Colonic mucosa (tissue), 4 donors: ENCODE measurements around the gene IGLL5. TPM values are rescaled to one million over a fixed set of nuclear protein-coding genes. Genes with fewer than 3 reads are reported as not detected.

Experiments
- DNase-seq: peaks from one replicate; pipeline ENCODE4 v3.0.0-alpha.2; 2020
- H3K27ac ChIP-seq: fragments of 200-600 bp; one replicate; pipeline ENCODE4 v1.8.0; 2021
- H3K27me3 ChIP-seq: fragments of 200-600 bp; one replicate; pipeline ENCODE4 v1.8.0; 2021
- H3K36me3 ChIP-seq: fragments of 200-600 bp; one replicate; pipeline ENCODE4 v1.8.0; 2021
- H3K4me1 ChIP-seq: fragments of 200-600 bp; one replicate; pipeline ENCODE4 v1.8.0; 2021; ENCODE audit warnings: mild to moderate bottlenecking
- H3K4me3 ChIP-seq: fragments of 200-600 bp; one replicate; pipeline ENCODE4 v1.8.0; 2021
- H3K9ac ChIP-seq, 2 donors: one replicate each; pipeline ENCODE4 v1.7.0; 2013; ENCODE audit warnings: control low read depth in 2 of 2, low read depth in 2 of 2, low read length in 2 of 2
- H3K9me3 ChIP-seq: fragments of 200-600 bp; one replicate; pipeline ENCODE4 v1.8.0; 2021
- CTCF ChIP-seq: fragments of 200-600 bp; IDR thresholded peaks from one replicate; pipeline ENCODE4 v1.8.0; 2022; ENCODE audit warnings: antibody characterized with exemption, mild to moderate bottlenecking
- intact Hi-C: fragments of 100-400 bp; cut with DNase I; formaldehyde crosslinking; loops from one replicate; pipeline ENCODE4 v1.14.1; 2022
- total RNA-seq, 2 donors: library from RNA; stranded (reverse); fragmentation: NEBNext Ultra II Directional in 1 of 2; extraction: Animal tissue kit (Norgen Biotek cat#: 25700) in 1 of 2; gene quantifications; one replicate each; pipeline ENCODE4 v1.2.1, GENCODE V29; 2021
- donor health status: healthy.
- donor health status: DM: no; HTN: no; CAD: no.
- donor health status: DM: no; HTN: no; CAD: no.

Gene IGLL5
- total RNA-seq, 2 donors from 2014 or later = 18.8 to 29.2 TPM

GRCh38 chr22:22914726-22915669 is 27.4 kb downstream of the IGLL5 start:
- no peaks in the 10 kb centered on the region for H3K4me1 ChIP-seq
- no peak overlapping the region for H3K9ac ChIP-seq
- no peak for TF ChIP-seq CTCF
- intact Hi-C loops = no loop called here
- DNase-seq = no peak
- no peaks in the 10 kb centered on the region for H3K27me3 ChIP-seq
- no peaks in the 10 kb centered on the region for H3K9me3 ChIP-seq
- H3K36me3 ChIP-seq = no peaks in the 10 kb centered on the region
- H3K4me3 ChIP-seq = no peak overlapping the region
- H3K27ac ChIP-seq = no peak overlapping the region

GRCh38 chr22:22915670-22916035 is 28.0 kb downstream of the IGLL5 start:
- Histone ChIP-seq H3K9ac (no peak overlapping the region), H3K27me3 (no peaks in the 10 kb centered on the region), H3K4me1 (no peaks in the 10 kb centered on the region), H3K4me3 (no peak overlapping the region), H3K27ac (no peak overlapping the region), H3K9me3 (no peaks in the 10 kb centered on the region), H3K36me3 (no peaks in the 10 kb centered on the region)
- TF ChIP-seq CTCF = no peak
- intact Hi-C loops = no loop called here
- no peak for DNase-seq

- Histone ChIP-seq H3K9me3 (no peaks in the 10 kb centered on the region), H3K4me1 (no peaks in the 10 kb centered on the region)
- no peak for TF ChIP-seq CTCF
These were observed 28.8 kb downstream of the IGLL5 start for GRCh38 chr22:22916215-22916951.

GRCh38 chr22:22916952-22917290 is 29.3 kb downstream of the IGLL5 start:
- intact Hi-C loops = no loop called here
- DNase-seq = no peak

More at GRCh38 chr22:22916215-22916951, 28.8 kb downstream of the IGLL5 start:
- Histone ChIP-seq H3K4me3 (no peak overlapping the region), H3K27ac (no peak overlapping the region), H3K27me3 (no peaks in the 10 kb centered on the region), H3K9ac (no peak overlapping the region), H3K36me3 (no peaks in the 10 kb centered on the region)
- intact Hi-C loops = no loop called here
- no peak for DNase-seq

GRCh38 chr22:22917377-22917776 is 29.8 kb downstream of the IGLL5 start:
- no peaks in the 10 kb centered on the region for H3K4me1 ChIP-seq
- H3K27me3 ChIP-seq = no peaks in the 10 kb centered on the region
- no peaks in the 10 kb centered on the region for H3K36me3 ChIP-seq
- intact Hi-C loops = no loop called here
- H3K4me3 ChIP-seq = no peak overlapping the region
- H3K9ac ChIP-seq = no peak overlapping the region
- no peak overlapping the region for H3K27ac ChIP-seq
- no peaks in the 10 kb centered on the region for H3K9me3 ChIP-seq
- TF ChIP-seq CTCF = no peak
- DNase-seq = no peak

More at GRCh38 chr22:22916952-22917290, 29.3 kb downstream of the IGLL5 start:
- Histone ChIP-seq H3K9me3 (no peaks in the 10 kb centered on the region), H3K9ac (no peak overlapping the region), H3K27ac (no peak overlapping the region), H3K4me1 (no peaks in the 10 kb centered on the region), H3K4me3 (no peak overlapping the region), H3K27me3 (no peaks in the 10 kb centered on the region), H3K36me3 (no peaks in the 10 kb centered on the region)
- TF ChIP-seq CTCF = no peak
